Measurements from ENCODE around the gene GPAM.
"Not testable (repeated sequence)": the region's sequence is repeated elsewhere in the genome, so short reads cannot be mapped to it uniquely, and the experiment has no call there.

The GPAM gene

GRCh38 chr10:112183329-112184051 lies at the start of gene GPAM:
GPAM (minus strand) TSS chr10:112183765; CDS start chr10:112181784, 1,981 bp downstream.
- DNase-seq: peak; percentile 77 to 93

GRCh38 chr10:112232670-112233069 lies 49.1 kb upstream of the GPAM start:
- no peak for DNase-seq

GRCh38 chr10:112231602-112232400 lies 48.2 kb upstream of the GPAM start:
- DNase-seq: no peak

GRCh38 chr10:112230325-112230988 lies 46.9 kb upstream of the GPAM start:
- DNase-seq: no peak

- DNase-seq: no peak
Measured at GRCh38 chr10:112229901-112230300, 46.3 kb upstream of the GPAM start.

- no peak for DNase-seq
Measured at GRCh38 chr10:112229096-112229495, 45.5 kb upstream of the GPAM start.

- not testable (repeated sequence) for DNase-seq
Measured at GRCh38 chr10:112228366-112229088, 45.0 kb upstream of the GPAM start.

GRCh38 chr10:112227331-112227987 lies 43.9 kb upstream of the GPAM start:
- DNase-seq: no peak

GRCh38 chr10:112226439-112227248 lies 43.1 kb upstream of the GPAM start:
- no peak for DNase-seq

- no peak for DNase-seq
Measured at GRCh38 chr10:112225771-112226438, 42.3 kb upstream of the GPAM start.

- no peak for DNase-seq
Measured at GRCh38 chr10:112224933-112225529, 41.5 kb upstream of the GPAM start.

GRCh38 chr10:112223725-112224124 lies 40.2 kb upstream of the GPAM start:
- no peak for DNase-seq

GRCh38 chr10:112222799-112223198 lies 39.2 kb upstream of the GPAM start:
- no peak for DNase-seq

GRCh38 chr10:112221545-112221944 lies 38.0 kb upstream of the GPAM start:
- DNase-seq: no peak

GRCh38 chr10:112218960-112219359 lies 35.4 kb upstream of the GPAM start:
- DNase-seq: no peak

GRCh38 chr10:112218036-112218390 lies 34.4 kb upstream of the GPAM start:
- DNase-seq: no peak

- DNase-seq: no peak
Measured at GRCh38 chr10:112217386-112218035, 33.9 kb upstream of the GPAM start.

GRCh38 chr10:112216966-112217365 lies 33.4 kb upstream of the GPAM start:
- DNase-seq: no peak

- DNase-seq: no peak
Measured at GRCh38 chr10:112216151-112216550, 32.6 kb upstream of the GPAM start.

- no peak for DNase-seq
Measured at GRCh38 chr10:112215342-112215774, 31.8 kb upstream of the GPAM start.

Data from bone marrow (tissue), 2 donors.